K562 (cell line): Measurements from ENCODE around the gene LLPH.

ENCODE experiments used
- EP300 ChIP-seq: IDR thresholded peaks from 2 replicates; pipeline ENCODE4 v1.6.1; 2012; ENCODE audit warnings: low read length, improper control_type of control experiment
- MAFK ChIP-seq: IDR thresholded peaks from 2 replicates; pipeline ENCODE4 v1.6.1; 2011; ENCODE audit warnings: low read length, improper control_type of control experiment
- ZNF644 ChIP-seq: fragments of 200-800 bp; sonication (Bioruptor generic); IDR thresholded peaks from 2 replicates; pipeline ENCODE4 v1.6.1; 2016; ENCODE audit warnings: low read depth, missing genetic modification characterization, missing compliant biosample characterization

DNA sequence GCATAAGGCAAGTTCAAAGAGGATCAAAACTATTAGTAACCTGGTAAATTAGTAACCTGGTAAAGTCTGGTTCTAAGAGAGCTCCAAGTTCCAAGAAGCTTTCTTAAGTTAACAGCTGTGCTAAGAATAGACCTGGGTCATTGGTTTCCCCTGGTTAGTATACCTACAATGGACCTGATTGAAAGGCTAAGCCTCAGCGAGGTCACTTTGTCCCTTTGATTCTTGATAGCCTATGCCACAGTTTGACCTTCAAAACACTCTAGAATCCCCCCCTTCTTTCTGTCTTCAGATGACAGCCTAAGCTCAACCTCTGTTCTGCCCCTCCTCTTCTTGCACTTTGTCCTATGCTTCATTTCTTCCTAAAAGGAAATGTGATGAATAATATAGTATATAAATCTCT is 53.0 kb downstream of the LLPH start:
- TF ChIP-seq EP300: no peak
- TF ChIP-seq ZNF644 (tag): no peak
- no peak for TF ChIP-seq MAFK
